SK-N-SH treated with all-trans-retinoic acid at 6 μM for 48 hours (cell line): ENCODE results near the gene SYT3.

ENCODE experiments used
- ZFP30 ChIP-seq: fragments of 450-650 bp; formaldehyde crosslinking; IDR thresholded peaks from 2 replicates; pipeline ENCODE4 v1.5.0; 2022; ENCODE audit warnings: mild to moderate bottlenecking, moderate library complexity
- ZNF565 ChIP-seq: fragments of 450-650 bp; formaldehyde crosslinking; conservative IDR thresholded peaks from 2 replicates; pipeline ENCODE4 v1.5.0; 2020; ENCODE audit warnings: low read depth, mild to moderate bottlenecking, moderate library complexity
- TF ChIP-seq, protein P1 (sequence below): fragments of 250-450 bp; sonication (Bioruptor Pico); IDR thresholded peaks from 2 replicates; pipeline ENCODE4 v1.5.1; 2021; ENCODE audit warnings: mild to moderate bottlenecking, moderate library complexity

Gene SYT3

GRCh38 chr19:50573741-50574461 is 65.8 kb downstream of the SYT3 start (continued):
- TF ChIP-seq, protein P1, sequence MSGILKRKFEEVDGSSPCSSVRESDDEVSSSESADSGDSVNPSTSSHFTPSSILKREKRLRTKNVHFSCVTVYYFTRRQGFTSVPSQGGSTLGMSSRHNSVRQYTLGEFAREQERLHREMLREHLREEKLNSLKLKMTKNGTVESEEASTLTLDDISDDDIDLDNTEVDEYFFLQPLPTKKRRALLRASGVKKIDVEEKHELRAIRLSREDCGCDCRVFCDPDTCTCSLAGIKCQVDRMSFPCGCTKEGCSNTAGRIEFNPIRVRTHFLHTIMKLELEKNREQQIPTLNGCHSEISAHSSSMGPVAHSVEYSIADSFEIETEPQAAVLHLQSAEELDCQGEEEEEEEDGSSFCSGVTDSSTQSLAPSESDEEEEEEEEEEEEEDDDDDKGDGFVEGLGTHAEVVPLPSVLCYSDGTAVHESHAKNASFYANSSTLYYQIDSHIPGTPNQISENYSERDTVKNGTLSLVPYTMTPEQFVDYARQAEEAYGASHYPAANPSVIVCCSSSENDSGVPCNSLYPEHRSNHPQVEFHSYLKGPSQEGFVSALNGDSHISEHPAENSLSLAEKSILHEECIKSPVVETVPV: no peak
- TF ChIP-seq ZFP30 (CRISPR knock-in tag) (no peak), ZNF565 (CRISPR knock-in tag) (no peak)
